ENCODE results near the gene CAPN3. TPM values are rescaled to one million over a fixed set of nuclear protein-coding genes. Genes with fewer than 3 reads are reported as not detected.

Gene CAPN3
- total and polyA plus RNA-seq, 10 donors = 14.6 to 40.5 (median 17.0) TPM

DNA sequence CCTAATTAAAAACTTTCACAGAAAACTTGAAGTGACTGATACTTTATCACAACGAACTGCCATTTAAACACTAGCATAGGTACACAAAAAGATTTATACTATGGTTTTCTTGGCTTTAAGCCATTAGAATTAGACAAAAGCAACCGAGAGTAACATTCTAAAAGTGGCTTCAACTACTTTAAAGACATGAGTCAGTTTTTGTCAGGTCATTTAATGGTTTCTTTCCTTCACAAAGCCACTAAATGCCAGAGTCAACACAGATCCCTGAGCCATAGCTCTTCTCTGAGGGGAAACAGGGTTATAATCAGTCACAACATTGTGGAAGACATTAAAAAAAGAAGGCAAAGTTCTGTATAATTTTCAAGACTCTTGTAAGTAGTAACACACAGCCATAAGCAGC lies 54.6 kb downstream of the CAPN3 start:
- TF ChIP-seq CTCF (IDR thresholded peaks at IDR 0.05 in 8 of 11, conservative IDR thresholded peaks at IDR 0.05 in 3 of 11) (no peak), POLR2A (IDR thresholded peaks at IDR 0.05) (no peak)
- H3K9me3 ChIP-seq = no peaks in the 10 kb centered on the region
- H3K4me1 ChIP-seq = no peaks in the 10 kb centered on the region
- peaks cover 0 to 100% (median 70%) of the 10 kb centered on the region in 6 donors for H3K36me3 ChIP-seq
- intact Hi-C loops (cut with DNase I; ENCODE audit: low total_unique reads) = no loop called here
- 79 to 88% (median 87%) methylated on average over 2 of the region's 2 CpGs for WGBS, 5 donors
- DNase-seq = no peak
- no peaks in the 10 kb centered on the region for H3K27me3 ChIP-seq (replicated peaks in 1 of 7)
- no peak overlapping the region for H3K27ac ChIP-seq
- H3K4me3 ChIP-seq = no peak overlapping the region

DNA sequence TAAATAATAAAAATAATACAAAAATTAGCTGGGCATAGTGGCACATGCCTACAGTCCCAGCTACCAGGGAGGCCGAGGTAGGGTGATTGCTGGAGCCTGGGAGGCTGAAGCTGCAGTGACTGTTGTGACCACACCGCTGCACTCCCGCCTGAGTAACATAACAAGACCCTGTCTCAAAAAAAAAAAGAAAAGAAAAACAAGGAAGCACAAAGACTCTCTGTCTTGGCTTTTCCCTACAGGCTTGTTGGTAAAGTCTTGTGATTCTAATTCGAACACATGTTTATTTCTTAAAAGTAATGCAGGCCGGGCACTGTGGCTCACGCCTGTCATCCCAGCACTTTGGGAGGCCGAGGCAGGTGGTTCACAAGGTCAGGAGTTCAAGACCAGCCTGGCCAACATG lies 60.1 kb downstream of the CAPN3 start:
- Histone ChIP-seq H3K4me1 (no peaks in the 10 kb centered on the region), H3K4me3 (no peak overlapping the region), H3K27me3 (replicated peaks in 1 of 7) (no peaks in the 10 kb centered on the region), H3K9me3 (no peaks in the 10 kb centered on the region), H3K27ac (no peak overlapping the region), H3K36me3 (peaks cover 0 to 100% (median 97%) of the 10 kb centered on the region in 6 donors)
- intact Hi-C loops (cut with DNase I; ENCODE audit: low total_unique reads) = no loop called here
- WGBS, 5 donors = 89 to 98% (median 91%) methylated on average over 7 of the region's 7 CpGs
- DNase-seq = no peak
- TF ChIP-seq CTCF (IDR thresholded peaks at IDR 0.05 in 8 of 11, conservative IDR thresholded peaks at IDR 0.05 in 3 of 11) = no peak
- TF ChIP-seq POLR2AphosphoS5 (IDR thresholded peaks at IDR 0.05) = no peak
- TF ChIP-seq POLR2A (IDR thresholded peaks at IDR 0.05) = no peak

GRCh38 chr15:42421376-42421775 lies 62.1 kb downstream of the CAPN3 start:
- WGBS, 5 donors = 90 to 99% (median 95%) methylated on average over 2 of the region's 2 CpGs
- intact Hi-C loops (cut with DNase I; ENCODE audit: low total_unique reads) = no loop called here
- Histone ChIP-seq H3K36me3 (peaks cover 0 to 100% (median 100%) of the 10 kb centered on the region in 6 donors), H3K27me3 (replicated peaks in 1 of 7) (no peaks in the 10 kb centered on the region), H3K27ac (no peak overlapping the region), H3K4me3 (no peak overlapping the region), H3K4me1 (no peaks in the 10 kb centered on the region), H3K9me3 (no peaks in the 10 kb centered on the region)
- DNase-seq = no peak
- TF ChIP-seq POLR2A (IDR thresholded peaks at IDR 0.05) = no peak
- TF ChIP-seq CTCF (IDR thresholded peaks at IDR 0.05 in 8 of 11, conservative IDR thresholded peaks at IDR 0.05 in 3 of 11) = no peak
- no peak for TF ChIP-seq POLR2AphosphoS5 (IDR thresholded peaks at IDR 0.05)

DNA sequence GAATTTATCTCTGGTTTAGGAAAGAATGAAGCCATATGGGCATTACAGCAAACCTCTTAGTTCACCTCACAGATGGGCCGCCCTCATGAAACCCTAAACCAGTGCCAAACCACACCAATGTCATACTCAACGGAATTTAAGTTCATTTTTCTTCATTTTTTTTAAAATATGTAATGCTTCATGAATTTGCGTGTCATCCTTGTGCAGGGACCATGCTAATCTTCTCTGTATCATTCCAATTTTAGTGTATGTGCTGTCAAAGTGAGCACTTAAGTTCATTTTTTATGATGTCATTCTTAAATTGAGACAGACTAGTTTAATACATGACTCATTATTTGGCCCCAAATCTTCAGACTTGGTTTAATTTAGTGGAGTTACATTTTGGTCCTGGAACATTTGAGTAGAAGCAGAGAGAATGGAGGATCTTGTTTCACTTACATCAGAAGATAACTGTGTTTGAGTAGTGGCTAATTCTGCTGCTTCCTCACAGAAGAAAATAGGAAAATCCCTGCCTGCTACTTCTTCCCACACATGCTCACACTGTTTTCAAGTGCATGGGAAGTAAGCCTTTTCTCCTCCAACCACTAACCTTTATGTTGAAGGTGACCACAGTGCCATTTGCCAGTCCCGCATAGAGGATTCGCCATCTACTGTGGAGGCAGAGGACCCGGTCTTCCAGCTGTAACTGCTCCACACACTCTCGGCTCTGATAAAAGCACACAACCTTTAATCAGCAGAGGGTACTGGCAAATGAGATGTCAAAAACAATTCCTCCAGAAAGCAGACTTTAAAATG lies 68.3 kb downstream of the CAPN3 start:
- Histone ChIP-seq H3K4me1 (no peaks in the 10 kb centered on the region), H3K27ac (no peak overlapping the region), H3K4me3 (no peak overlapping the region), H3K9me3 (no peaks in the 10 kb centered on the region), H3K36me3 (peaks cover 3 to 100% (median 100%) of the 10 kb centered on the region in 6 donors), H3K27me3 (replicated peaks in 1 of 7) (no peaks in the 10 kb centered on the region)
- intact Hi-C loops (cut with DNase I; ENCODE audit: low total_unique reads) = no loop called here
- no peak for TF ChIP-seq CTCF (IDR thresholded peaks at IDR 0.05 in 8 of 11, conservative IDR thresholded peaks at IDR 0.05 in 3 of 11)
- TF ChIP-seq POLR2A (IDR thresholded peaks at IDR 0.05) = no peak
- 88 to 96% (median 96%) methylated on average over 7 of the region's 7 CpGs for WGBS, 5 donors
- no peak for DNase-seq
